Peyer's patch (tissue), 4 donors: ENCODE results near the gene ZNF804A. TPM values are rescaled to one million over a fixed set of nuclear protein-coding genes. Genes with fewer than 3 reads are reported as not detected.

Experiments used
- DNase-seq, 3 donors: peaks; one replicate each; pipeline ENCODE4 v3.0.0-alpha.2; 2017 to 2019
- H3K27ac ChIP-seq, 4 donors: fragments of 200-600 bp; sonication (generic); one replicate each; pipeline ENCODE4 v1.5.1; 2016 to 2019
- H3K27me3 ChIP-seq, 2 donors: fragments of 200-600 bp; sonication (generic); one replicate each; pipeline ENCODE4 v1.5.1; 2019
- H3K36me3 ChIP-seq, 3 donors: fragments of 200-600 bp; sonication (generic); one replicate each; pipeline ENCODE4 v1.5.1; 2016 to 2019
- H3K4me1 ChIP-seq, 4 donors: fragments of 200-600 bp; sonication (generic); one replicate each; pipeline ENCODE4 v1.5.1; 2016 to 2019
- H3K4me3 ChIP-seq, 4 donors: fragments of 200-600 bp; sonication (generic); 1 replicate in 3 of 4; 2 replicates in 1 of 4; pipeline ENCODE4 v1.5.1; 2016 to 2019; ENCODE audit warnings: mild to moderate bottlenecking in 1 of 4
- H3K9me3 ChIP-seq, 4 donors: fragments of 200-600 bp; sonication (generic); one replicate each; pipeline ENCODE4 v1.5.1; 2016 to 2019; ENCODE audit warnings: mild to moderate bottlenecking in 1 of 4
- CTCF ChIP-seq, 6 experiments: fragments of 450-650 bp in 4 of 6; fragments of 200-600 bp in 2 of 6; sonication (generic) in 1 of 6; IDR thresholded peaks; one replicate each; pipeline ENCODE4 v1.5.1; 2017 to 2019; ENCODE audit warnings: antibody characterized with exemption in 6 of 6, mild to moderate bottlenecking in 3 of 6, moderate library complexity in 1 of 6
- POLR2A ChIP-seq, 2 donors: fragments of 450-650 bp; IDR thresholded peaks; one replicate each; pipeline ENCODE4 v1.5.1; 2017; ENCODE audit warnings: antibody characterized with exemption in 2 of 2, mild to moderate bottlenecking in 2 of 2, moderate library complexity in 2 of 2
- total RNA-seq, 4 donors: library from RNA; depleted of rRNA; stranded (reverse); fragments of >200 nt; gene quantifications; one replicate each; pipeline ENCODE4 v1.1.0, GENCODE V29; 2016

Gene ZNF804A
- total RNA-seq, 4 donors from 2014 or later: 0.95 to 5.8 (median 2.3) TPM

DNA sequence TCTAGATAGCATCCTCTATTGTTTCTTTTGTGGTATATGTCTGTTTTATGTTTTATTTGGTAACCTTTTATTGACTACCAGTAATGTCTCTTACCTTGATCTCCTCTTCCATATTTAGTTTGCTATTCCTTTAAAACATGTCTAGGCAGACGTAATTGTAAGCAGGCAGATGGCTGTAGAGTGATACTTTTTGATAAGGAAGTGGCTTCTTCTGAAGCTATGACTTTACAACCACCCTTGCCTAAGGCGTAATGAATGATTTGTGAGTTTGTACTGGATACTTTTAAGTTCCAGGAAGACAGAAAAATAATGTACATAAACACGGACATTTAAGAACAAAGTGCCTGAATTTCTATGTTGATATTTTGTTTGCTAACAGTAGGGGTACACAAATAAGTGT is 85.6 kb downstream of the ZNF804A start:
- no peaks in the 10 kb centered on the region for H3K4me1 ChIP-seq
- no peak overlapping the region for H3K27ac ChIP-seq
- TF ChIP-seq CTCF (IDR thresholded peaks at IDR 0.05) (no peak), POLR2A (IDR thresholded peaks at IDR 0.05) (no peak)
- no peak overlapping the region for H3K4me3 ChIP-seq
- no peaks in the 10 kb centered on the region for H3K9me3 ChIP-seq
- no peaks in the 10 kb centered on the region for H3K36me3 ChIP-seq
- no peaks in the 10 kb centered on the region for H3K27me3 ChIP-seq
- no peak for DNase-seq

GRCh38 chr2:184685999-184686841 is 87.9 kb downstream of the ZNF804A start:
- H3K36me3 ChIP-seq: no peaks in the 10 kb centered on the region
- TF ChIP-seq POLR2A (IDR thresholded peaks at IDR 0.05) (no peak), CTCF (IDR thresholded peaks at IDR 0.05) (no peak)
- no peaks in the 10 kb centered on the region for H3K27me3 ChIP-seq
- DNase-seq: no peak
- no peaks in the 10 kb centered on the region for H3K4me1 ChIP-seq
- no peaks in the 10 kb centered on the region for H3K9me3 ChIP-seq
- no peak overlapping the region for H3K4me3 ChIP-seq
- H3K27ac ChIP-seq: no peak overlapping the region

DNA sequence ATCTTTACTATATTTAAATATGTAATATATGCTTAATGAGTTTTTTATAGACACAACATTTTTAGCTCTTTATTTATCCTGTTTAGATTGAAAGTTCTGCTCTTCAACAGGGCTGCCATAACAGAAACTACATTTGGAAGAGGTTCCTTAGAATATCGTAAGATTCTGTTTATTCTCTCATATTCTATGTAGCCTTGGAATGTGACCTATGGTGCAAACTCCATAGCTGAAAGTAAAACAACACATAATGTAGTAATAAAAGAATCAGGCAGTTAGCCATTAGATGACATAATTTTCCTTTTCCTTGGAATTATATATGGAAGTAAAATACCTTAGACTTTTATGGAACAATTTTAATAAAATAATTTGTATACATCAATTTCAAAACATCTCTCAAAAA is 91.3 kb downstream of the ZNF804A start:
- Histone ChIP-seq H3K4me3 (no peak overlapping the region), H3K36me3 (no peaks in the 10 kb centered on the region), H3K27me3 (no peaks in the 10 kb centered on the region), H3K27ac (no peak overlapping the region), H3K9me3 (no peaks in the 10 kb centered on the region), H3K4me1 (no peaks in the 10 kb centered on the region)
- DNase-seq: no peak
- TF ChIP-seq POLR2A (IDR thresholded peaks at IDR 0.05) (no peak), CTCF (IDR thresholded peaks at IDR 0.05) (no peak)

DNA sequence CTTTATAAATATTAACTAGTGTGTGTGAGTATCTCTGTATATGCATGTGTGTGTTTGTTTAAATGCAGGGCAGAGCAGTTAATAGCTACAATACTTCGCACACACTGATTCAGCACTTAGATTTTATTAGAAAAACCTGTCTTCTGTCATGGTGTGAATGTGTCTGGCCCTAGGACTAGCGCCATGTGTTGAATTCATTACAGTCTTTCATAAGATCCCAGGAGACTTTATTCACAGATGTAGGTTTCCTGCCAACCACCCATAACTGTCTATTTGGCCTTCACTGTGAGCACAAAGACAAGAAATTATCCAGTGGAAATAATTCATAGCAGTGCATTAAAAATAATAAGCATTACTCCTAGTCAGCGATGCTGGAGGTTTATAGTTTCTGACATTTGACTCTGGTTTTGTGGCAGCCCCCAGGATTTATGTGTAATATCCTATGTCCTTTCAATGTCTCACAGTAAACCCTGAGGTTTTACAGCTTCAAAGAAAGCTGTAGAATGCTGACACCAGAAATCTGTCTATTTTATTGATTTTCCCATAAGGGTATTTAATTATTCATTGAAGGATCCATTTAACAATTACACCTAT is 93.9 kb downstream of the ZNF804A start:
- H3K4me1 ChIP-seq: no peaks in the 10 kb centered on the region
- H3K36me3 ChIP-seq: no peaks in the 10 kb centered on the region
- no peaks in the 10 kb centered on the region for H3K9me3 ChIP-seq
- H3K27ac ChIP-seq: no peak overlapping the region
- no peak overlapping the region for H3K4me3 ChIP-seq
- no peak for TF ChIP-seq CTCF (IDR thresholded peaks at IDR 0.05)
- TF ChIP-seq POLR2A (IDR thresholded peaks at IDR 0.05): no peak
- H3K27me3 ChIP-seq: no peaks in the 10 kb centered on the region
- no peak for DNase-seq

DNA sequence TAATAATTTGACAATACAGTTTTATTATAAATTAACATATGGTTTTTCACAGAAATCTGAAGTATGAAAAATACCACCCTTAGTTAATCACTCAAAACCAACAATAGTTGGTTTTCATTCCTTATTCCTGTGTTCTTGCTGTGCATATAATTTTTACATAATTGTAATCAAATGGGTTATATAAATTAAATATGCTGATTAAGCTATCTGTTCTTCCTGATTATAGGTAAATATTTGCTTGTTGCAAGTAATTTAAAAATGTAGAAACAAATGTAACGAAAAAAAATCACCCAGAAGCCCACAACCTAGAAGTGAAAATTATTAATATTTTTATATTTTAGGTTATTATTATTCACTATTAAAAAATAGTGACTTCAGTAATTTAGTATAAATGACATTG is 98.3 kb downstream of the ZNF804A start:
- H3K36me3 ChIP-seq: no peaks in the 10 kb centered on the region
- DNase-seq: no peak
- H3K27ac ChIP-seq: no peak overlapping the region
- no peaks in the 10 kb centered on the region for H3K9me3 ChIP-seq
- TF ChIP-seq POLR2A (IDR thresholded peaks at IDR 0.05): no peak
- H3K27me3 ChIP-seq: no peaks in the 10 kb centered on the region
- no peak overlapping the region for H3K4me3 ChIP-seq
- no peaks in the 10 kb centered on the region for H3K4me1 ChIP-seq

GRCh38 chr2:184698476-184698875 is 100.1 kb downstream of the ZNF804A start:
- H3K9me3 ChIP-seq: no peaks in the 10 kb centered on the region
- H3K27me3 ChIP-seq: no peaks in the 10 kb centered on the region
- H3K36me3 ChIP-seq: no peaks in the 10 kb centered on the region
- H3K4me1 ChIP-seq: no peaks in the 10 kb centered on the region
- no peak for TF ChIP-seq CTCF (IDR thresholded peaks at IDR 0.05)
- no peak for TF ChIP-seq POLR2A (IDR thresholded peaks at IDR 0.05)
- H3K27ac ChIP-seq: no peak overlapping the region
- DNase-seq: no peak
- no peak overlapping the region for H3K4me3 ChIP-seq
